G401 (cell line): Measurements from ENCODE around the gene SHKBP1. TPM values are rescaled to one million over a fixed set of nuclear protein-coding genes. Genes with fewer than 3 reads are reported as not detected.
"Not testable (repeated sequence)": the region's sequence is repeated elsewhere in the genome, so short reads cannot be mapped to it uniquely, and the experiment has no call there.

ENCODE experiments used
- DNase-seq: peaks from one replicate; pipeline ENCODE4 v3.0.0-alpha.2; 2015; ENCODE audit warnings: low spot score
- in situ Hi-C: cut with HindIII; loops from 2 replicates; pipeline ENCODE4 v1.10.0; 2016; ENCODE audit warnings: low sequenced_read_pairs, mixed read lengths
- total RNA-seq: library from RNA; depleted of rRNA; stranded (reverse); fragments of >200 nt; shearing (Covaris generic); gene quantifications from 2 replicates; pipeline ENCODE4 v1.2.3, GENCODE V29; 2014; rRNA removed

Gene SHKBP1
- total RNA-seq, 1 experiment from 2014 or later, result 115 TPM

GRCh38 chr19:40623403-40624251 is 47.0 kb downstream of the SHKBP1 start:
- in situ Hi-C loops, result no loop called here
- DNase-seq, result peak; percentile 18

GRCh38 chr19:40624369-40625153 is 47.9 kb downstream of the SHKBP1 start:
- in situ Hi-C loops, DNase-seq: not testable (repeated sequence)

GRCh38 chr19:40625406-40626120 is 48.9 kb downstream of the SHKBP1 start:
- DNase-seq, result no peak
- in situ Hi-C loops, result no loop called here

- in situ Hi-C loops, result no loop called here
- DNase-seq, result no peak
Observed at GRCh38 chr19:40626918-40627317, 50.2 kb downstream of the SHKBP1 start.

- in situ Hi-C loops, result no loop called here
- no peak for DNase-seq
Observed at GRCh38 chr19:40627486-40628279, 51.0 kb downstream of the SHKBP1 start.

GRCh38 chr19:40629346-40629745 is 52.7 kb downstream of the SHKBP1 start:
- DNase-seq, result no peak
- in situ Hi-C loops, result no loop called here

GRCh38 chr19:40630571-40631160 is 54.0 kb downstream of the SHKBP1 start:
- in situ Hi-C loops, result no loop called here
- DNase-seq, result no peak

- no peak for DNase-seq
- in situ Hi-C loops, result no loop called here
Observed at GRCh38 chr19:40632311-40633036, 55.8 kb downstream of the SHKBP1 start.

GRCh38 chr19:40633207-40633606 is 56.5 kb downstream of the SHKBP1 start:
- DNase-seq, result no peak
- in situ Hi-C loops, result no loop called here

- in situ Hi-C loops, result no loop called here
- DNase-seq, result no peak
Observed at GRCh38 chr19:40638327-40638726, 61.7 kb downstream of the SHKBP1 start.

- in situ Hi-C loops, result no loop called here
- no peak for DNase-seq
Observed at GRCh38 chr19:40639638-40639982, 62.9 kb downstream of the SHKBP1 start.

GRCh38 chr19:40640744-40641143 is 64.1 kb downstream of the SHKBP1 start:
- in situ Hi-C loops, result no loop called here
- no peak for DNase-seq

Other genes starting within 250 kb of the SHKBP1 start
- 7.7 and 22.5 TPM in 2 replicates for gene C19orf47, start 228.5 kb upstream of the SHKBP1 start, total RNA-seq
- gene PLD3, start 228.2 kb upstream of the SHKBP1 start, total RNA-seq, result 232 and 245 TPM in 2 replicates
- gene HIPK4, start 186.7 kb upstream of the SHKBP1 start, total RNA-seq, result not detected in 2 replicates
- 5.6 and 5.9 TPM in 2 replicates for gene PRX, start 163.5 kb upstream of the SHKBP1 start, total RNA-seq
- gene SERTAD1, start 150.9 kb upstream of the SHKBP1 start, total RNA-seq, result 24.4 and 42.0 TPM in 2 replicates
- 62.7 and 63.8 TPM in 2 replicates for gene SERTAD3, start 132.5 kb upstream of the SHKBP1 start, total RNA-seq
- 195 and 247 TPM in 2 replicates for gene BLVRB, start 111.1 kb upstream of the SHKBP1 start, total RNA-seq
- 3.8 and 4.5 TPM in 2 replicates for gene SPTBN4, start 109.9 kb upstream of the SHKBP1 start, total RNA-seq
- 54.8 and 64.4 TPM in 2 replicates for gene LTBP4, start 24.5 kb downstream of the SHKBP1 start, total RNA-seq
- gene NUMBL, start 113.8 kb downstream of the SHKBP1 start, total RNA-seq, result 18.5 and 25.1 TPM in 2 replicates
- gene COQ8B, start 140.0 kb downstream of the SHKBP1 start, total RNA-seq, result 58.6 and 59.5 TPM in 2 replicates
- gene ITPKC, start 140.2 kb downstream of the SHKBP1 start, total RNA-seq, result 14.3 and 24.4 TPM in 2 replicates
- gene ACTMAP, start 173.6 kb downstream of the SHKBP1 start, total RNA-seq, result 3.3 and 6.8 TPM in 2 replicates
- 134 and 162 TPM in 2 replicates for gene SNRPA, start 174.3 kb downstream of the SHKBP1 start, total RNA-seq
- 3.8 TPM in 1 of 2 replicates, not detected in the other for gene MIA, start 198.6 kb downstream of the SHKBP1 start, total RNA-seq
- gene RAB4B, start 201.4 kb downstream of the SHKBP1 start, total RNA-seq, result 8.2 and 20.8 TPM in 2 replicates
- 113 and 117 TPM in 2 replicates for gene EGLN2, start 222.3 kb downstream of the SHKBP1 start, total RNA-seq